ENCODE data around the gene ADRA2A. TPM values are rescaled to one million over a fixed set of nuclear protein-coding genes. Genes with fewer than 3 reads are reported as not detected.

Gene ADRA2A
- total RNA-seq, 2 experiments from 2014 or later = 0.05 TPM; not detected in 1

DNA sequence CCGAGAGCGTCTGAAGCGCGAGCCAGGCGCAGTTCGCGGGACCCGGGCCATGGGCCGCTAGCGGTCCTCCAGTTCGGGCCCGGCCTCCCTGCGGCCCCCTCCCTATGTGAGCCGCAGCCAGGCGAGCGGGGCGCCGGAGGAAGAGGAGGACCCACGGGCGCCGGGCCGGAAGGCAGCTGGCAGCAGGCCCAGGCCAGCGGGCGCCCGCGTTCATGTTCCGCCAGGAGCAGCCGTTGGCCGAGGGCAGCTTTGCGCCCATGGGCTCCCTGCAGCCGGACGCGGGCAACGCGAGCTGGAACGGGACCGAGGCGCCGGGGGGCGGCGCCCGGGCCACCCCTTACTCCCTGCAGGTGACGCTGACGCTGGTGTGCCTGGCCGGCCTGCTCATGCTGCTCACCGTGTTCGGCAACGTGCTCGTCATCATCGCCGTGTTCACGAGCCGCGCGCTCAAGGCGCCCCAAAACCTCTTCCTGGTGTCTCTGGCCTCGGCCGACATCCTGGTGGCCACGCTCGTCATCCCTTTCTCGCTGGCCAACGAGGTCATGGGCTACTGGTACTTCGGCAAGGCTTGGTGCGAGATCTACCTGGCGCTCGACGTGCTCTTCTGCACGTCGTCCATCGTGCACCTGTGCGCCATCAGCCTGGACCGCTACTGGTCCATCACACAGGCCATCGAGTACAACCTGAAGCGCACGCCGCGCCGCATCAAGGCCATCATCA is 1.1 kb downstream of the ADRA2A start:
- Histone ChIP-seq H3K27me3 (ENCODE audit: control insufficient read depth in 1 of 2, insufficient read depth in 2 of 2, low read length in 2 of 2) (peaks cover 44 to 54% of the 10 kb centered on the region in 2 experiments), H3K27ac (ENCODE audit: low read depth in 1 of 2, low read length in 2 of 2) (no peak overlapping the region), H3K4me3 (ENCODE audit: low read length) (peak overlapping the region; percentile 29), H3K36me3 (ENCODE audit: insufficient read depth, low read length) (no peaks in the 10 kb centered on the region), H3K4me1 (ENCODE audit: insufficient read depth, low read length) (peaks cover 28% of the 10 kb centered on the region), H3K9me3 (ENCODE audit: control insufficient read depth in 1 of 2, insufficient read depth in 1 of 2, low read length in 2 of 2) (peaks cover 0 to 18% of the 10 kb centered on the region in 2 experiments)
- TF ChIP-seq, protein P1, sequence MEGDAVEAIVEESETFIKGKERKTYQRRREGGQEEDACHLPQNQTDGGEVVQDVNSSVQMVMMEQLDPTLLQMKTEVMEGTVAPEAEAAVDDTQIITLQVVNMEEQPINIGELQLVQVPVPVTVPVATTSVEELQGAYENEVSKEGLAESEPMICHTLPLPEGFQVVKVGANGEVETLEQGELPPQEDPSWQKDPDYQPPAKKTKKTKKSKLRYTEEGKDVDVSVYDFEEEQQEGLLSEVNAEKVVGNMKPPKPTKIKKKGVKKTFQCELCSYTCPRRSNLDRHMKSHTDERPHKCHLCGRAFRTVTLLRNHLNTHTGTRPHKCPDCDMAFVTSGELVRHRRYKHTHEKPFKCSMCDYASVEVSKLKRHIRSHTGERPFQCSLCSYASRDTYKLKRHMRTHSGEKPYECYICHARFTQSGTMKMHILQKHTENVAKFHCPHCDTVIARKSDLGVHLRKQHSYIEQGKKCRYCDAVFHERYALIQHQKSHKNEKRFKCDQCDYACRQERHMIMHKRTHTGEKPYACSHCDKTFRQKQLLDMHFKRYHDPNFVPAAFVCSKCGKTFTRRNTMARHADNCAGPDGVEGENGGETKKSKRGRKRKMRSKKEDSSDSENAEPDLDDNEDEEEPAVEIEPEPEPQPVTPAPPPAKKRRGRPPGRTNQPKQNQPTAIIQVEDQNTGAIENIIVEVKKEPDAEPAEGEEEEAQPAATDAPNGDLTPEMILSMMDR (IDR thresholded peaks at IDR 0.05) = no peak
- Mint-ChIP-seq H3K36me3 (ENCODE audit: low read depth) (no peaks in the 10 kb centered on the region), H3K4me1 (ENCODE audit: low read depth) (peaks cover 24% of the 10 kb centered on the region), H3K27me3 (peaks cover 68% of the 10 kb centered on the region), H3K4me3 (peak overlapping the region; percentile 82), H3K9me3 (no peaks in the 10 kb centered on the region), H3K27ac (no peak overlapping the region)
- DNase-seq = peak in 3 of 14 experiments; percentile 7 to 21 (median 16)
- ChIA-PET POLR2A (no interaction called here), CTCF (no interaction called here)
- ATAC-seq (ENCODE audit: poor library complexity) = no peak
- intact Hi-C loops (cut with DNase I, micrococcal nuclease) = loop anchor here in 1 of 2 experiments (10.0 kb wide), 1 partner anchor 353 kb away; no protein-coding TSS in a partner anchor

- Mint-ChIP-seq H3K9me3 (no peaks in the 10 kb centered on the region), H3K4me1 (ENCODE audit: low read depth) (peaks cover 24% of the 10 kb centered on the region), H3K27me3 (peaks cover 61% of the 10 kb centered on the region), H3K4me3 (peak overlapping the region; percentile 40), H3K27ac (no peak overlapping the region), H3K36me3 (ENCODE audit: low read depth) (no peaks in the 10 kb centered on the region)
- H3K27me3 ChIP-seq (ENCODE audit: control insufficient read depth in 1 of 2, insufficient read depth in 2 of 2, low read length in 2 of 2) = peaks cover 41 to 47% of the 10 kb centered on the region in 2 experiments
- H3K27ac ChIP-seq (ENCODE audit: low read depth in 1 of 2, low read length in 2 of 2) = no peak overlapping the region
- H3K9me3 ChIP-seq (ENCODE audit: control insufficient read depth in 1 of 2, insufficient read depth in 1 of 2, low read length in 2 of 2) = peaks cover 0 to 20% of the 10 kb centered on the region in 2 experiments
- H3K36me3 ChIP-seq (ENCODE audit: insufficient read depth, low read length) = no peaks in the 10 kb centered on the region
- TF ChIP-seq, protein P1 (IDR thresholded peaks at IDR 0.05) = no peak
- intact Hi-C loops (cut with DNase I, micrococcal nuclease) = loop anchor here in 1 of 2 experiments (10.0 kb wide), 1 partner anchor 354 kb away; no protein-coding TSS in a partner anchor
- ChIA-PET POLR2A (no interaction called here), CTCF (no interaction called here)
- H3K4me3 ChIP-seq (ENCODE audit: low read length) = no peak overlapping the region
- H3K4me1 ChIP-seq (ENCODE audit: insufficient read depth, low read length) = peaks cover 28% of the 10 kb centered on the region
- DNase-seq = no peak
- no peak for ATAC-seq (ENCODE audit: poor library complexity)
These were observed 1.8 kb downstream of the ADRA2A start for GRCh38 chr10:111078505-111079185.

- Mint-ChIP-seq H3K4me1 (ENCODE audit: low read depth) (peaks cover 24% of the 10 kb centered on the region), H3K9me3 (no peaks in the 10 kb centered on the region), H3K4me3 (peak overlapping the region; percentile 42), H3K27ac (no peak overlapping the region), H3K27me3 (peaks cover 55% of the 10 kb centered on the region), H3K36me3 (ENCODE audit: low read depth) (no peaks in the 10 kb centered on the region)
- POLR2A ChIA-PET = no interaction called here
- Histone ChIP-seq H3K4me1 (ENCODE audit: insufficient read depth, low read length) (peaks cover 28% of the 10 kb centered on the region), H3K36me3 (ENCODE audit: insufficient read depth, low read length) (no peaks in the 10 kb centered on the region), H3K9me3 (ENCODE audit: control insufficient read depth in 1 of 2, insufficient read depth in 1 of 2, low read length in 2 of 2) (peaks cover 0 to 22% of the 10 kb centered on the region in 2 experiments), H3K4me3 (ENCODE audit: low read length) (no peak overlapping the region), H3K27ac (ENCODE audit: low read depth in 1 of 2, low read length in 2 of 2) (no peak overlapping the region), H3K27me3 (ENCODE audit: control insufficient read depth in 1 of 2, insufficient read depth in 2 of 2, low read length in 2 of 2) (peaks cover 35 to 40% of the 10 kb centered on the region in 2 experiments)
- intact Hi-C loops (cut with DNase I, micrococcal nuclease) = loop anchor here in 1 of 2 experiments (10.0 kb wide), 1 partner anchor 354 kb away; no protein-coding TSS in a partner anchor
- no peak for ATAC-seq (ENCODE audit: poor library complexity)
- no peak for DNase-seq
- CTCF ChIA-PET = no interaction called here
- TF ChIP-seq, protein P1 (IDR thresholded peaks at IDR 0.05) = no peak
These were observed 2.5 kb downstream of the ADRA2A start for GRCh38 chr10:111079241-111079760.
